GM18861 (cell line): ENCODE measurements around the gene UPP1.
A peak's percentile ranks its signal among the peaks of the same experiment; 100 is the strongest.
"Not testable (repeated sequence)": the region's sequence is repeated elsewhere in the genome, so short reads cannot be mapped to it uniquely, and the experiment has no call there.

Experiments used
- ATAC-seq: cut with Tn5 transposase; IDR thresholded peaks from one replicate; pipeline ENCODE4 v1.9.1; 2021; ENCODE audit not compliant: unreplicated experiment

The UPP1 gene

GRCh38 chr7:48089046-48090003, at the start of gene UPP1:
Gene UPP1, plus strand, starts transcription at chr7:48089265. Its CDS starts 5,519 bp downstream, at chr7:48094784.
- ATAC-seq: peak; percentile 38

DNA sequence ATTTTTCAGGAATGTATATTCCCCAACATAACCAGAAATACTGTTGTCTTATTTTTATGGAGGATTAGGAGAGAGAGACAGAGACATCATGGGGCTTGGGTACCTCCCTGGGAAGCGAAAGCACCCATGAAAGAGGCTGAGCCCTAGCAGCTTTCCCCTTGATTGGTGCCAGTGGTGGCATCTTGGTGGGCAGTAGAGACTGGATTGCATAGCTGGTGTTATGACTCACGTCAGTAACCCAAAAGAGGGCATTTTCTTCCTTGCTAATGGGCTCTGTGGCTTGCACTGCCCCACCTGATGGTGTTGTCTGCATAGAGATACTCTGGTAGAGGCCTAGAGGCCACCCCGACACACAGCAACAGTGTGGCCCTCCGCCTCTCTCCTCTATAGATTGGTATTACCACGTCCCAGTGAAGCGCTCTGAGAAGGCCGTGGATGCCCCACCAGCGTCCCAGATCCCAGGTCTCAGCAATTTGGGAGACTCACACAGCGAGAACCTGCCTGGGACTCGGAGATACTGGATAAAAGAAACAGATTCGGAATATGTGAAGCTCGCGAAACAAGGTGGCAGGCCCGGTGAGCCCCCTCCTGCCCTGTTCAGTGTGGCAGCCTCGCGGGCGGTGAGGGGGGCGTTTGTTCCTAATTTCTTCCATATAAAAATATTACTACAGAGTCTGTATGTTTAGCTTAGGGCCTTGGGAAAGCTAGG, 48.0 kb upstream of the UPP1 start:
- no peak for ATAC-seq

GRCh38 chr7:48041653-48041970, 47.5 kb upstream of the UPP1 start:
- ATAC-seq: no peak

DNA sequence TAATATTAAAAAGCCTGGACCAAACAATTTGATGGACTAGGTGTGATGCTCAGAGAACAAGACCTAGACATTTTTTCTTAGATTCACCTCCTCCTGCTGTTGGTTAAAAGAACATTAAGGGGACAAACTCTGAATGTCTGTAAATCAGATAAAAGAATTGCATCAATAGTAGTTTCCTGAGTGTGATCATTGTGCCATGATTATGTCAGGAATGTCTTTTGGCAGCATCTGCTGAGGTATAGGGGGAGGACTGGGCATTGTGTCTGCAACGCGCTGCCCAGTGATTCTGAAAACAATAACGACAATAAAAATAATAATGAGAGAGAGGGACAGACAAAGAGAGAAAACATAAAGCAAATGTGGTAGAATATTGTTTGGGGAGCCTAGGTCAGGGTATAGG, 46.8 kb upstream of the UPP1 start:
- no peak for ATAC-seq

- no peak for ATAC-seq
These were observed 46.4 kb upstream of the UPP1 start for GRCh38 chr7:48042636-48043035.

DNA sequence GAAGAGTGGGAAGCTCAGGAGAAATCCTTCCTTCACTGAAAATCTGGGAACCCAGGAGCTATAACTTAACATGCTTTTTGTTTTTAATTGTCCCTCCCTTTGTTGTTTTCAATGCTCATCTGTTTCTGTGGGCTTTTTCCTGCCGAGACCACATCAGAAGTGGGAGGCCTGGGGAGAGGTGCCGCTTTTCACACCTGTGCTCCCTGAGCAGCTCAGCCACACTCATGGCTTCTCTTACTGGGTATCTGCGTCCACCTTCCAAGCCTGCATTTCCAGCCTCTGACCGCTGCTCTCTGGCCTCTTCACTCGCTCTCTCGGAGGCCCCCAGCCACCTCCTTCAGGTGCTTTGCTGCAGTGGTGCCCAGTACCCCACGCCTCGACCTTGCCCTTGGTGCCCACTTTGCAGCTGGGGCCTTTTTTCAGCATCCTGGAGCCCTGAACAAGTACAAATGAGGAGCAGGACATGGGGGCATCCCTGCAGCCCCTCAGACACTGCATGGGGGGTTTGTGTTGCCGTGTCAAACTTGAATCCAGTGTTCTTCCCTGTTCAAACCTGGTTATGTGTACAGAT, 43.8 kb upstream of the UPP1 start:
- no peak for ATAC-seq

GRCh38 chr7:48046458-48046857, 42.6 kb upstream of the UPP1 start:
- ATAC-seq: peak; percentile 85

- ATAC-seq: no peak
These were observed 41.0 kb upstream of the UPP1 start for GRCh38 chr7:48048113-48048512.

- no peak for ATAC-seq
These were observed 39.2 kb upstream of the UPP1 start for GRCh38 chr7:48049850-48050249.

- peak; percentile 75 for ATAC-seq
These were observed 36.3 kb upstream of the UPP1 start for GRCh38 chr7:48052748-48053147.

GRCh38 chr7:48053736-48054135, 35.3 kb upstream of the UPP1 start:
- ATAC-seq: no peak

DNA sequence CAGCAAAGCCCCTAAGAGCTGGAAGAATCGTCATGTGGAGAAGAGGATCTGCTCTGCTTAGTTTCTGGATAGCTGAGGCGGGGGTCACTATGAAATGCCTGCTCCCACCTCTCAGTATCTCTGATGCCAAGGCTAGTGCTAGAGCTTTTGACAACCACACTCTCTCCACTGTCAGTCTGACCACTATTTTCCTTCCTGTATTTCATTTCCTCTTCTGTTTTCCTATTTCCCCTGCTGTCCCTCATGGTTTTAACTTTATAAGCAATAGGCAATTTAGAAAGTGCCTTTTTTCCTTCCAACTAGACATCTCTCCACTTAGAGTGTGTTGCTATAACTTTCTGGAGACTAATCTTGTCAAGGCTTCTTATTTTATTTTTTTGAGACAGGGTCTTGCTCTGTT, 30.1 kb upstream of the UPP1 start:
- no peak for ATAC-seq

DNA sequence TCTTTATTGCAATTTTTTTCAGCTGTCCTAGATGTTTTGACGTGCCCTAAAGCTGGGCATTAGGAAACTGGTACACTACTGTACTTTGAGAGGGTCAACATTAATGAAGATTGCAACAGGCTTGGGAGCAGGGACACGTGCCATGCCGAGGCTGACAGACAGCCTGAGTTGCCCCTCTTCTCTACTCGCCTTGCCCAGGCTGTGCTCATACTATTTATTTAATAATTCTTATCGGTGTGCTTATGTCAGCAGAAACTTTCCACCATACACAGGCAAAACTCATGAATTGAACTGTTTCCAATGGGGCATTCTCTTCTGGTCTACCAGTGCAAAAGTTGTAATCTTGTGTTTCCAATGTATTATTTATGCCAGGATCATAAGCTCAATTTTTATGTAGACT, 29.4 kb upstream of the UPP1 start:
- no peak for ATAC-seq

DNA sequence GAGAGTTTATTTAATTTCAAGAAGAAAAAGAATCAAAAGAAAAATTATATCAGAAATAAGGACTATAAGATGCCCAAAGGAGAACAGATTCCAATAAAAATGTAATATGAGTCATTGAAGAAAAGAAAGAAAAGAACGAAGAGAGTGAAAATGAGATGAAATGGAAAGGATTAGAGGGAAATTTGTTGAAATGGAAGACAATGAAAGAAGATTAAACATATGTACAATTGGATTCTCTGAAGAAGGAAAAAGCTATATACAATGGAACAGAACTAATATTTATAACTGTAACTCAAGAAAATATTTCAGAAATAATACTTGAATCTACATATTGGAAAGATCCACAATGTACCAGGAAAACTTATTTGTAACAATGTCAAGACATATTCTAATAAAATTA, 25.1 kb upstream of the UPP1 start:
- no peak for ATAC-seq

DNA sequence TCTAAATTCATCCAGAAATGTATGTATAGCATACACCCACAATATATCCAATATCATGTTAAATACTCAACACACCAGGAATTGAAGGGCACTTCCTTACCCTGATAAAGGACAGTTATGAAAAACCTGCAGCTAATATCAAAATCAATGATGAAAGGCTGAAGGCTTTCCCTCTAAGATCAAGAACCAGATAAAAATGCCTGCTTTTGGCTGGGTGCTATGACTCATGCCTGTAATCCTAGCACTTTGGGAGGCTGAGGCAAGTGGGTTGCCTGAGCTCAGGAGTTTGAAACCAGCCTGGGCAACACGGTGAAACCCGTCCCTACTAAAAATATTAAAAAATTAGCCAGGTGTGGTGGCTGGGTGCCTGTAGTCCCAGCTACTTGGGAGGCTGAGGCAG, 21.6 kb upstream of the UPP1 start:
- ATAC-seq: no peak

GRCh38 chr7:48074204-48074654, 14.8 kb upstream of the UPP1 start:
- ATAC-seq: no peak

- no peak for ATAC-seq
These were observed 11.6 kb upstream of the UPP1 start for GRCh38 chr7:48077423-48077822.

DNA sequence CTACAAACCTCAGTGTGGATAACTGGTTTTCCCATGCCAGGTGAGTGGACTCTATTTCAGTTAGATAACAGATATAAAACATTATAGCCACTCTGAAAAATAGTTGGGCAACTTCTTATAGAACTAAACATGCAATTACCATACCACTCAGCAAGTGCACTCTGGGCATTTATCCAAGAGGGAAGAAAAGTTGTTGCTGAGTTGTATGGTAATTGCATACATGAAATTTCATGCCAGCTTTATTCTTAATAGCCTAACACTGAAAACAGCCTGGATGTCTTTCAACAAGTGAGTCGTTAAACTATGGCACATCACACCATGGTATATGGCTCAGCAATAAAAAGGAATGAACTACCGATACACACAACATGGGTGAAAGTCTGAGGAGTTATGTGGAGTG, 10.6 kb upstream of the UPP1 start:
- no peak for ATAC-seq

GRCh38 chr7:48082378-48082777, 6.7 kb upstream of the UPP1 start:
- not testable (repeated sequence) for ATAC-seq

DNA sequence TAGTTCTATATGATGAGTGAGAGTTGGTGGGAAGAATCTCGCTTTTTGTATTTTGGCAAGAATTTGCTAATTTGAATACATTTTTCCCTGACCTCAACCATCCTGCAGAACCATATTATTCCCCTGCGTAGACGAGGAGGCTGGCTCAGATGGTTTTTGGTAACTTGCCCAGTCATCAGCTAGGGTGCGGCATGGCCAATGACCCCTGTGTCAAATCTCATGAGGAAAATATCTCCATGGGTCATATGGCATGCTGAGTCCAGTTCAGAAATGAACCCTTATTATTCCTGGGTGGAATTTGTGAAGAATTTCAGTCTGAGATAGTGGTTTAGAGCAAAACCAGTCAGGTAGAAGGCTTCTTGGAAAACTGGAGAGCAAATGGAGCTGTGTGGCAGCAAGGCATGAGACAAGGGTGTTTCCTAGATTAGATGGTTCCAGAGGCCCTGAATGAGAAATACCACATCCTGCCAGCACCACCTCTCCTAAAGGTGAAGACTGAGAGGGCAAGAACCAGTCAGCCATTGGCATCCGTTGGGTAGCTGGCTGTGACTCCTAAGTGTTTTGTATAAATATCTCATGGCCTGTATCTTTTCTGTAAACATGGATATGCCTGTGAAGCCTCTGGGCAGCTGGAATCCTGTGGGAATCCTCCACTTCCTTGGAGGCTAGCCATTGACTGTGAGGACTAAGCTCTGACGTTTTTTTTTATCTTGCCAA, 5.8 kb upstream of the UPP1 start:
- ATAC-seq: no peak

DNA sequence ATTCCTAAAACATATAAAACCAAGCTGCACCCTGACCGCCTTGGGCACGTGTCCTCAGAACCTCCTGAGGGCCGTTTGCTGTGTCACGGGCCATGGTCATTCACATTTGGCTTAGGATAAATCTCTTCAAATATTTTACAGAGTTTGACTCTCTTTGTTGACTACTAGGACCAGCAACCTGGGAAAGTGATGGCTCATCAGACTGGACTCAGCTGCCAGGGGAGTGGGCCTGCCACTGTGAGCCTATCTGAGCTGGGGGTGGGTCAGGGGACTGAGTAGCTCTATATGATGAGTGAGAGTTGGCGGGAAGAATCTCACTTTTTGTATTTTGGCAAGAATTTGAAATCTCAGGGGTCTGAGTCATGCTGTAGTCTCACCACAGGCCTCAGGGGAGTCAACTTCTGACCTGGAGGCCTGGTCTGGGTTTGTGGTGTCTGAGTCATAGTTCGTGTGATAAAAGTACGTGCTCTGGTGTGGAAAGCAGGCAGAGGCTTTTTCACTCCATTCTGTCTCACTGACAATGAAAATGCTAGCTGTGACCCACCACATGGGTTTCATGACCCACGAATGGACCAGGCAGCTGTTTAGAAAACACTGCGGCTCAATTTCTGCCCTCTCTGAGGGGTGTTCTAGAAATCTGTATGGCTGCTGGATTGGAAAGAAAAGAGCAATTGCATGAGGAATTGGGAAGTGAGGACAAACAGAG, 4.2 kb upstream of the UPP1 start:
- peak; percentile 65 for ATAC-seq
